Forelimb muscle (tissue), 1 donor: Measurements from ENCODE around the gene GALNT17. TPM values are rescaled to one million over a fixed set of nuclear protein-coding genes. Genes with fewer than 3 reads are reported as not detected.
A peak's percentile ranks its signal among the peaks of the same experiment; 100 is the strongest.
"Not testable (repeated sequence)": the region's sequence is repeated elsewhere in the genome, so short reads cannot be mapped to it uniquely, and the experiment has no call there.

ENCODE experiments used
- DNase-seq: peaks from one replicate; pipeline ENCODE4 v3.0.0-alpha.2; 2013; ENCODE audit warnings: low read depth
- polyA plus RNA-seq: library from polyadenylated mRNA; unstranded; fragments of 120-200 nt; gene quantifications from one replicate; pipeline ENCODE4 v1.2.1, GENCODE V29; 2013; ENCODE audit not compliant: insufficient read length

The GALNT17 gene
- polyA plus RNA-seq, 1 donor: 35.4 TPM

DNA sequence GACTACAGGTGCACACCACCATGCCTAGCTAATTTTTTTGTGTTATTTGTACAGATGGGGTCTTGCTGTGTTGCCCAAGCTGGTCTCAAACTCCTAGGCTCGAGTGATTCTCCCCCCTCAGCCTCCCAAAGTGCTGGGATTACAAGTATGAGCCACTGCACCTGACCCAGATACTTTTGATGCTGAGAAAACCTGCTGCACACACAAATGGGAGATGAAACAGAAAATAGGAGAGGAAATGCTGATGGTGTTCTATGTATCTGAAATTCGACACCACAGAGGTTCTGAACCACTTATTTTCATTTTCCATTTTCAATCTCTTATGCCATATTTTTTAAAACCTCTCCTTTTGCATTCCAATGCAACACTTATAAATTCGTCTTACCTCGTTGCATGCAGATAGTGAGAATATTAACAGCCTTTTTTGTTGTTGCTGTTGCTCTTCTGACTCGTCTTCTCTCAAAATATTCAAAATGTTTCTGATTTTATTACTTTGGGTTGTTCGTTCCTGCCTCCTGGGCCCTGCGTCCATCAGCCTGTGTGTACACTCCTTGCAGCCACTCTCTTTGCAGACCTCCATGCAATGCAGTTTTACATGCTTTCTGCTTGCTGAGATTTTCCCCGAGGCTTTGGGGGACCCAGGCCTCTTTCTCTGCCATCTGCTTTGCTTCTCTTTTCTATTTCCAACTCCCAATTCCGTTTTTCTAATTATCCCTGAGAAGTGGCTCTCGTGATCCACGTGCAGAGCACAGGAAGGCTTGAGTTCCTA lies 556.1 kb downstream of the GALNT17 start:
- DNase-seq: no peak

DNA sequence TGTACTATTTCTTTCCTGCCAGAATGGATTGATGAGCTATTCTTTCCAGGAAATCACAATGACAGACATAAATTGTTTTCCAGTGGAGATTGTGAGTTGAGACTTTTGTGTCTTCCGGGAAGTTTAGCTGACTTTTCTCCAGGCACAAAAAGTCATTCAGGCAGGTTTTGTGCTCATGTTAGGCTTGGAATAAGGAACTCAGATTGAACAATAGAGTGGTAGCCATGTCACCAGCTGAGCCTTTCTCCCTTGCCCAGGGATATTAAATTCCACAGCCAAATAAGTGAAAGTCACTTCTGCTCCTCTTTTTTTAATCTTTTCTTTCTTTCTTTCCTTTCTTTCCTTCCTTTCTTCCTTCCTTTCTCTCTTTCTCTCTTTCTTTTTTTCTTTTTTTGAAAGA lies 559.6 kb downstream of the GALNT17 start:
- no peak for DNase-seq

DNA sequence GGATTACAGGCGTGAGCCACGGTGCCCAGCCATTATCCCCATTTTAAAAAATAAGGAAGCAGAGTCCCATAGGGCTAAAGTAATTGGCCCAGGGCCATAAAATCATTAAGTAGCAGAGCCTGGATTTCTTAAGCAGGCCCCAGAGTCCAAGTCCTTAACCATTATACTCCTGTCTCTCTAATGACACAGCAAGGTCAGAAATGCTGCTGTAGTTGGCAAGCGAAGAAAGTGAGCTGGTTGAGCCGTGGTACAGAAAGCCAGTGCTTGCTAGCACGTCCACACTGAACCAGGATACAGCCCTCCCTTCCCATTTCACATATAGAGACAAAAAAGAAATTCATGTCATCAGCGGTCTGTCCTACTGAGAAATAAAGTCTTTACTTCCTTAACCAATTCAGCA lies 562.7 kb downstream of the GALNT17 start:
- no peak for DNase-seq

GRCh38 chr7:71695186-71695585 lies 563.2 kb downstream of the GALNT17 start:
- peak; percentile 24 for DNase-seq

DNA sequence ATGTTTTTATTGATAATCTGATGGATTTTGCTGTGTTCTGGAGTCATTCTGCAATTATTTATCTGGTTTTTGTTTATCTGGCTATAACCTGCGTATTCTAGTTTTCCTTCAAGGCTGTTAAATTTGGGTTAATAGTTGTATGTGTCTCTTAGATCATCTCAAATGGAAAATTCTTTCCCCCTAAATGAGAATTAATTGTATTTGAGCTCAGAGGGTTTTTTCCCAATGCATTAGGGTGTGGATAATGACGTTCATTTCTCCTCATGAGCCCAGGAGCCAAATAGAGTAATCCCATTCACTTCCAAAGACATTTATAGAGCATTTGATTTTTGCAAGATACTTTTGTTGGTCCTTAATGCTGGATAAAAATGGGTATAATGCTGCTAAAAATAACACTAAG lies 564.6 kb downstream of the GALNT17 start:
- no peak for DNase-seq

DNA sequence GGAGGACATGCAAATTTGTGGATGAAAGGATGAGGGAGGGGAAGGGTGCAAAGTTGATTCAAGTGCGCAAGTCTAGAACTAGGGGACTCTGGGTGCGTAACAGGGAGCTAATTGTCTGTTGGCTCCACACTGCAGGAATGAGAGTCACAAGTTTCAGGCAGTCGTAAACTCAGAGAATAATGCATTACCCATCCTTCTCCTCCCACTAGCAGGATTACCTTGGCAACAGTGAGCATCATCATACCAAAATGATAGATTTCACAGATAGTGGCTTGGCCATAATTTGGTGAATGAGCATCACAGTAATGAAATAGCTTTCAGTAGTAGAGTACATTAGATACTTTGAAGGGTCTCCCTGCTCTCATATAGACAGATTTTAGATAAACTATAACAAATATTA lies 565.5 kb downstream of the GALNT17 start:
- no peak for DNase-seq

GRCh38 chr7:71705217-71705616 lies 573.3 kb downstream of the GALNT17 start:
- DNase-seq: no peak

DNA sequence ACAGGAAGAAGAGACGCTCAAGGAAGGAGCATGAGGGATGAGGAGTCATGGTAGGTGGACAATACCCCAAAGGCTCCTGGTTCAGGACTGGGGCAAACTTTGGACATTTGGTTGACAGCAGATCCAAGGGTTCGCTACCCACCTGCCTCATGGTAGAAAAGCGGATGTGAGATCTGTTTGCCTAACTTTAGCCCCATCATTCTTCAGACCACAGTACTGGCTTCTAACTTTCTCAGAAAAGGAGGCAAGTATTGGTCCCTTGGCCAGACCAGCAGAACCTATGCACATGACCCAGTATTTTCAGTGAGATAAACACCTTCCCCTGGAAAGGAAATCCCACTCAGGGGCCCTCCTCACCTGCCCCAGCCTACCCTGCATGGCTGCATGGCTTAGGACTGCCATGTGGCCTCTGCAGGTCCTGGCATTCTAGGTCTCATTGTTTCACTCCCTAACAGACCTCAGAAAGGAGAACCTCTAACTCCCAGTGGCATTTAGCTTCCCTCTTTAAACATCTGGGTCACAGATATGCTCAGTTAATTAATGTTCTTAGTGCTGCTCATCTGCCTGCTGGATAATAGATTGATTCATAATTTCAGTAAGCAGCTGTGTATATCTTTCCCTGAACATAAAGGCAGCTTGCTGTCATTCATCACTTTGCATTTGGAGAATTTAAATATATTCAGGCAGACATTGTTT lies 574.1 kb downstream of the GALNT17 start:
- no peak for DNase-seq

- DNase-seq: no peak
Observed at GRCh38 chr7:71706597-71706975, 574.6 kb downstream of the GALNT17 start.

DNA sequence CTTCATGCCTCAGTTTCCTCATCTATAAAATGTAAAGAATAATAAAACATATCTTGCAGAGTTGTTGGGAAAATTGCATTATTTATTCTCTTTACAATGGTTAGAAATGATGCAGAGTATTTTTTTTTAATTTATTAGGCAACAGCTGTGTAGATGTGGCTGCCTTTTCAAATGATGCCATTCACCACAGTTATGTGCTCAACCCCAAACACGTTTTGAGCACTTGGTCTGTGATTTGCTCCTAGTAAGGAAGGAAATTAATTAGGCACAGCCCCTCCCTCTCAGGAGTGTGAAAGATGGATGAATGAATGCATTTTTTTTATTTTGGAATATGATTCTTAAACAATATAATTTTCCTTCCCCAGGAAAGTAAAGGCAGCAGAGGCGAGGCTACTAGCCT lies 575.1 kb downstream of the GALNT17 start:
- DNase-seq: no peak

GRCh38 chr7:71708710-71709109 lies 576.8 kb downstream of the GALNT17 start:
- no peak for DNase-seq

DNA sequence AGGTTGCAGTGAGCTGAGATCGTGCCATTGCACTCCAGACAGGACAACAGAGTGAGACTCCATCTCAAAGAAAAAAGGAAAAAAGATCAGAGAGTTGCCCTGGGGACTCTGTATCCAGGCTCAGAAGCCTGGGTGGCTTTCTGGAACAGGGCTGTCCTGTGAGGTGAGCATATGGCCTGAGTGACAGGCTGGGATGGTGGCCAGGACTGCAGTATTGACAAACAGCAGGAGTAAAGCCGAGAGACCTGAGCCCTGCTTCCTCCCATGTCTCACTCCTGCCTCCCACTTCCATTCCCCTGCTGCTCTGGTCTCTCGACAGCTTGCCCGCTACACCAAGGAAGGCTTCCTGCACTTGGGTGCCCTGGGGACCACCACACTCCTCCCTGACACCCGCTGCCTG lies 578.5 kb downstream of the GALNT17 start:
- DNase-seq: no peak

DNA sequence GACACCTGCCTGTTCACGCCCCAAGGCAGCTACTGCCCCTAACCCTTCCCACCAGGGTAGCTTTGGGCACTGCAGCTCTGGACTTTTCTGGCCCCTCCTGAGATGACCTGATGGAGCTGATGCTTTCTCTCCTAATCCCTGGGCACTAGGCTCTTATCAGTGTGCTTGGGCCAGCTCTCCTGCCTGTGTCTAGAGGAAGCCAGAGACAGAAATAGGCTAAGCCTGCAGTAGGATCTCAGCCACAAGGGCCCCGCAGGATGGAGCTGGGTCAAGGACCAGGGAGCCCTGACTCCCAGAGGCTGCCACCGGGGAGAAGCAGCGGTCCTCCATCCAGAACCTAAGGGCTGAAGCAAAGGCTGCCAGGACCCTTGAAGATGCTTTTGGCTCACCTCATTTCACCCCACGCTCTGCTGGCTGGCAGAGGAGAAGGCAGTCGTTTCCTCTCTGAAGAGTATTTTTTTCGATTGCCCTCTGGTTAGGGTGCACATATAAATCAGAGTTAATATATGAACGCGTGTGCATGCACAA lies 580.8 kb downstream of the GALNT17 start:
- DNase-seq: no peak

DNA sequence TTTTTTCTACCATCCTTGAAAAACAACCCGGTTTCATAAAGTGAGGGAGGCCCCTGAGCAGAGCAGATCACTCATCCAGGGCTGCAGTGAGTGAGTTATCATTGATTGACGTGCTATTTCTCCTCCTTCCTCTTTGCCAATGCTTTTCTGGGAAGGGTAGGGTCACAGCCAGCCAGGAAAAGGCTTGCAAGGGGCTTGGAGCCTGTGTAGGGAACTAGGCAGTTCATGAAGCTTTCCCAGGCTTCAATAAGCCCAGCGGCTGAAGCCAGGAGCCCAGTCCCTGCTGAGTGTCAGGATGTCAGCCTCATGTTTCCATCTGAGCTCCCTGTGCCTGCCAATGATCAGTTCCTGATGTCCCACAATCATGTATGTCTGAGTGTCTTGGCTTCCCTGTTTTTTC lies 584.7 kb downstream of the GALNT17 start:
- no peak for DNase-seq

DNA sequence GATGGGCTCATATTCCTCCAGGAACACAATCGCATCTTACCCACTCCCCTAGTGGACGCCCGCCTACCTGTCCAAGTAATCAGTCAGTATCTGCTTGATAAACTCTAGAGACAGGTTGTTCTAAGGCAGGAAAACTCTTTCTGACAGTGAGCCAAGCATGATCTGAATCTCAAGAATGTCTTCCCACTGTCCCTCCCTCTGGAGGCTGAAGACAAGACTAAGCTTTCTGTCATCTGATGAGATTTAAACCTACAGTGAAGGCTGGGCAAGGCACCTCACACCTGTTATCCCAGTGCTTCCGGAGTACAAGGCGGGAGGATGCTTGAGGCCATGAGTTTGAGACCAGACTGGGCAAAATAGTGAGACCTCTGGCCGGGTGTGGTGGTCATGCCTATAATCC lies 586.6 kb downstream of the GALNT17 start:
- DNase-seq: no peak

DNA sequence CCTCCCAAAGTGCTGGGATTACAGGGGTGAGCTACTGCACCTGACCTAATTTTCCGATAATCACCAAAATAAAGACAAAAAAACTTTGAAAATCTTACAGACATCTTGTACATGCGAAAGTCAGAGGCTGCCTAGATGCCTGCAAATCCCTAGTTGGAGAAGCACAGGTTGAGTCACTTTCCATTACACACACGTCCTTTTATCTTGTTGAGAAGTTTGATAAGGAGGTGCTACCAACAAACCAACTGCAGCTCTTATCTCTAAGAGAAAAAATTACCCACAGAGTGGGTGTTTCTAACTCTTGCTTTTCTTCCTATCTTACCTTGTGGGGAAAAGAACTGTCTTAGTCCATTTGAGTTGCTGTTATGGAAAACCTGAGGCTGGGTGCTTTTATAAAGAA lies 589.8 kb downstream of the GALNT17 start:
- DNase-seq: no peak

DNA sequence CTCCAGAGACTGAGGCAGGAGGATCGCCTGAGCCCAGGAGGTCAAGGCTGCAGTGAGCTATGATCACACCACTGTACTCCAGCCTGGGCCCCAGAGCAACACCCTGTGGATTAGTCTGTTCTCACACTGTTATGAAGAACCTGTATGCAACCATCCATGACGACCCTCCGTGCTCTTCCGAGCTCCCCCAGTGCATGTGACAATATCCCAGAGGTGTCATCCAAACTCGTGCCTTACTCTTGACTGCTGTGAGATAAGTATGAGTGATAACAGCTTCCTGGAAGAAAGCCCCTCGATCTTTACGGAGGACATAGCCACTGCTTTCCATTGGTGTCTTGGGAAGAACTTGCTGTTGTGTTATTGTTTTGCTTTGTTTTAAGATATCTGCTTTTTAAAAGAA lies 591.9 kb downstream of the GALNT17 start:
- DNase-seq: no peak

DNA sequence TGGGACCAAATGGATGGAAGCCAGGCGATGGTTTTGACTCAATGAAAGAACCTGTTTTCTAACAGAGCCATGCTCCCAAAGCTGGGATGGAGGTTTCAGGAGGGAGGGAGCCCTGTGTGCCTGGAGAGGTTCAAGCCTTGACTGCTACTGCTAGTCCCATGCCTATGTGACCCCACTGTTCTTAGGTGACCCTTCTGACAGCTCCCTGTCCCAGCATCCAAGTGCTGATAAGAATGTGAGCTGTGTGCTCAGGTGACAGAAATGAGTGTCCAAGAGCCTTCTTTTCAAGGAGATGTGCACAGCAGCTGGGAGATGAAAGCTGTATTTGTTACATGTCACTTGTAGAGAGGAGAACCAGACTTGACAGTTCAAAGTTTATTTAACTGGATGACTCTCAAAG lies 595.4 kb downstream of the GALNT17 start:
- no peak for DNase-seq

DNA sequence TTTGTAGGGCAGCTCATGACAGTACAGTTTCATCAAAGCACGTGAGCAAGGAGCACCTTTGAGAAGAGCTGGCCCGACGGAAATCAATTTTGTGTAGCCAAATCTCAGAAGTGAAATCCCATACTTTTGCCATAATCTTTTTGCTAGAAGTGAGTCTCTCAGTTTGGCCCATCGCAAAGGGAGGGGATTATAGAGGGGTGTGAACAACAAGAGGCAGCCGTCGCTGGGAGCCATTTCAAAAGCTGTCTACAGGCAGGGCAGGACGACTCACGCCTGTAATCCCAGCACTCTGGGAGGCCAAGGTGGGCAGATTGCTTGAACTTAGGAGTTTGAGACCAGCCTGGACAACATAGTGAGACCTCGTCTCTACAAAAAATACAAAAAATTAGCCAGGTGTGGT lies 599.8 kb downstream of the GALNT17 start:
- no peak for DNase-seq

GRCh38 chr7:71733107-71733870 lies 601.3 kb downstream of the GALNT17 start:
- DNase-seq: peak; percentile 53

DNA sequence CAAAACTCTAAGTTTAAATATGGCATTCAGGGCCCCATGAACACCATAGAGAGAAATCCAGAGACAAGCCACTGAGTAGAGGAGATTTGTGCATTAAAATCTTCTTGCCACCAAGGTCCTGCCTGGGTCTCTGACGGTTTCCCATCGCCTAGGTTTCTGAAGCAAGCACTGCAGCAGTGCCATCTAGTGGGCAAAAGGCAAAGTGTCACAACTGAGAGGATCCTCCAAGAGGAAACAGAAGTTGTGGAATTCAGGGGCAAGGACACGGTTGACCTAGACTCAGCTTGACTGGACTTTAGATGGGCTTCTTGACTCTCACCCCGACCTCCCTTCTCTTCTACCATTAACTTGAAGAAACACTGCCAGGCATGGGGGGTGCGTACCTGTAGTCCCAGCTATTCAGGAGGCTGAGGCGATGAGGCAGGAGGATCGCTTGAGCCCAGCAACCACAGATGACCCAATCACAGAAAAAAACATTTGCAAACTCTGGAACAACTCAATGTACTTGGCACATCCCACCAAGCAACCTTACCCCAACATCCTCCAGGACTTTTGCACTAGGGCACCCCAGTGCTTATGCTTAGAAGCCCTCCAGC lies 604.1 kb downstream of the GALNT17 start:
- DNase-seq: peak; percentile 52

DNA sequence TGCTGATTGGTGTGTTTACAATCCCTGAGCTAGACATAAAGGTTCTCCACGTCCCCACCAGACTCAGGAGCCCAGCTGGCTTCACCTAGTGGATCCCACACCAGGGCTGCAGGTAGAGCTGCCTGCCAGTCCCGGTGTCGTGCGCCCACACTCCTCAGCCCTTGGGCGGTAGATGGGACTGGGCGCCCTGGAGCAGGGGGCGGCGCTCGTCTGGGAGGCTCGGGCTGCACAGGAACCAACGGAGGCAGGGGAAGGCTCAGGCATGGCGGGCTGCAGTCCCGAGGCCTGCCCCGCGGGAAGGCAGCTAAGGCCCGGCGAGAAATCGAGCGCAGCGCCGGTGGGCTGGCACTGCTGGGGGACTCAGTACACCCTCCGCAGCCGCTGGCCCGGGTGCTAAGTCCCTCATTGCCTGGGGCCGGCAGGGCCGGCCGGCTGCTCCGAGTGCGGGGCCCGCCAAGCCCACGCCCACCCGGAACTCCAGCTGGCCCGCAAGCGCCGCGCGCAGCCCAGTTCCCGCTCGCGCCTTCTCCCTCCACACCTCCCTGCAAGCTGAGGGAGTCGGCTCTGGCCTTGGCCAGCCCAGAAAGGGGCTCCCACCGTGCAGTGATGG lies 606.1 kb downstream of the GALNT17 start:
- DNase-seq: not testable (repeated sequence)
